Germinal center (tissue), 1 donor: Measurements from ENCODE around the gene AGAP4.
"Not testable (repeated sequence)": the region's sequence is repeated elsewhere in the genome, so short reads cannot be mapped to it uniquely, and the experiment has no call there.

Experiments used
- DNase-seq: peaks from one replicate; pipeline ENCODE4 v3.0.0; 2012; ENCODE audit warnings: mixed read lengths, low spot score

Gene AGAP4

DNA sequence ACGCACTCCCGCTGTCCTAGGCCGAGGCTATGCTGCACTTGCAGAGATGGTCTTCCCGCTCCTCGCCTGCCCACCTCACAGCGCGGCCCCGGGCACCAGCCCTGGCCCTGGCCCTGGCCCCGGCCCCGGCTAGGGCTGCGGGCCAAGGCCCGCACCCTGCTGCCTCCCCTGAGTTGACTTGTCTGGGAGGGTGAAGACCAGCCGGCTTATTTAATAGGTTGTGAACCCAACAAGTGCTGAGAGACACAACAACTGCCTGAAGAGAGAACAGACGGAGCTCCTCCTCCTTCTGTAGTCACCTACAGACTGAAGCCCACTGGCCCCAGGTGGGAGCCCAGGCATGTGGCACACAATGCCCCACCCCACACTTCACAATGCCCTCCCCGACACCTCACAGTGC is at the start of gene AGAP4:
AGAP4 (minus strand) TSS at position 101 of the 400 bp plus-strand sequence. CDS start 153 bp downstream, outside the sequence.
- not testable (repeated sequence) for DNase-seq

DNA sequence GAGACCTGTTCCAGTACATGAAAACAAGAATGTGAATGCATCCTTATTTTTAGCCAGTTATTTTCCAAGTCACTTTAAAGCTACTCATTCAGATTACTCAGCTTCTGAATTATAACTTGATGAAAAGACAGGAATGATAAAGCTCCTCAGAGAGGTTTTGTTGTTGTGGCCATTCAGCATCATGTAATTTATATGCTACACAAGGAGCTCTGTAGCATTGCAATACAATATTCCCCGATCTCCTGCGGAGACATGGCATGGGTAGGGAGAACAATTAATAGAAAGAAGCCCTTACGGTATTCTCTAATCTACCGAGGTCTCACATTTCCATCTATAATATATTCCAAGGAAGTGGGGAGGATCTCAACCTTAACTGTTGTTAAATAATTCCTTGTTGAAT is 43.4 kb upstream of the AGAP4 start:
- DNase-seq: not testable (repeated sequence)

DNA sequence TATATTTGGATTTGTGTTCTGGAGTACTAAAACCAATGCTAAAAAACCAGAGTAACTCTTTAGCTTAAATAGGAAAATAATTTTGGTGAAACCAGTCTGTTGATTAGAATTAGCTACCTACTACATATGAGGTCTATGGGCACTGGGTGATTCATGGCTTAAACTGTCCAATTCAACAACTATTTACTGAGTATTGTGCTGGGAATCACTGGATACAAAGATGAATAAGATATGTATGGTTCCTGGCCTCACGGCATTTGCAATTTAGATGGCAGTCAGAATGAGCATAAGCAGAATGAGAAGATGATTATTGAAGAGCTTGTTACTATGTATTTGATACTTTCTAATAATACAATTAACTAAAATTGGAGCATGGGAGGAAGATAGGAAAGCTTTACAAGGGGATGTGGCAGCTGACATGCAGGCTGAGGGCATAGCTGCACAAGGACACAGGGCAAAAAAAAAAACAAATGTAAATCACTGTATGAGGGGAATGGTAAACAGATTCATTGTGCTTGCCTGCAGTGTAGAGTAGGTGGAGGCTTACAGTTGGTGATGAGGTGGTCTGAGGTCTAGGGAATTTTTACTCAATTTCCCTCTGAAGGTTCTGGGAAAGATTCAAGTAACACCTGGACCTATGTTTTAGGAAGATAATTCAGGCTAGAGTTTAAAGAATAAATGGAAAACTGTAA is 42.4 kb upstream of the AGAP4 start:
- not testable (repeated sequence) for DNase-seq

DNA sequence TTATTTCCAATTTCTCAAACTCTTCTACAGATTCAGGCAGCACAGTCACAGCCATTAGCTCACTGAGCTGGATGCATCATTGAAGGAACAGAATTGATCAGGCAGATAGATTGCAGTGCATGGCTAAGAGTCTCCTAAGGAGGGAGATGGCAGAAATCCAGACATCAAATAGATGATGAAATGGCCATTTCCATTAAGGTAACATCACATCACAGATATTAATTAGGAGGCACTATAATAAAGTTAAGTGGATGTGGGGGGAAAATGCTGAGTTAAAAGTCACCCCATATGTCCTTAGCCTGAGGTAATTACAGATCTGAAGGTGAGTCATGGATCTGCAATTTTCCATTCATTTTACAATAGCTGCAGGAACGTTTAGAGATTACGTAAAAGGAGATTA is 35.6 kb upstream of the AGAP4 start:
- not testable (repeated sequence) for DNase-seq

DNA sequence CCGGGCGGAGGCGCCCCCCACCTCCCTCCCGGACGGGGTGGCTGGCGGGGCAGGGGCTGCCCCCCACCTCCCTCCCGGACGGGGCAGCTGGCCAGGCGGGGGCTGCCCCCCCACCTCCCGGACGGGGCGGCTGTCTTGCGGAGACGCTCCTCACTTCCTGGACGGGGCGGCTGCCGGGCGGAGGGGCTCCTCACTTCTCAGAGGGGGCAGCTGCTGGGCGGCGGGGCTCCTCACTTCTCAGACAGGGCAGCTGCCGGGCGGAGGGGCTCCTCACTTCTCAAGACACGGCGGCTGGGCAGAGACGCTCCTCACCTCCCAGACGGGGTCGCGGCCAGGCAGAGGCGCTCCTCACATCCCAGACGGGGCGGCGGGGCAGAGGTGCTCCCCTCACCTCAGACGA is 18.1 kb upstream of the AGAP4 start:
- DNase-seq: not testable (repeated sequence)

DNA sequence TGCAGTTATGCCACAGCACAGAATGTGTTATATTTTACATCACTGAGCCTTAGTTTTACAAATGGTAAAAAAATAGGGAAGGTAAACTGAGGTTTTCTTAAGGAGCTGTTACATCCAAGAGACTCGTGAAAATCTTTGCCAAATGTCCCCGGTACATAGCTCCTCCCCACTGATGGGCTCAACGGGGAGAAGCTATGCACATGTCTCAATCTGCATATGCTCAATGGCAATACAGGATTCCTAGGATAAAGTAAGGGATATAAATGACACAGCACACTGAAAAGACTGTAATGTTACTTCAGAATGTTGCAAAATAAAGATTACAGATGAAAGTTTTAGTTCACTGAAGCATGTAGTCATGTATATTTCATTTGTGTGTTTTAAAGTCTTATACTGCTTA is 17.0 kb upstream of the AGAP4 start:
- DNase-seq: not testable (repeated sequence)

DNA sequence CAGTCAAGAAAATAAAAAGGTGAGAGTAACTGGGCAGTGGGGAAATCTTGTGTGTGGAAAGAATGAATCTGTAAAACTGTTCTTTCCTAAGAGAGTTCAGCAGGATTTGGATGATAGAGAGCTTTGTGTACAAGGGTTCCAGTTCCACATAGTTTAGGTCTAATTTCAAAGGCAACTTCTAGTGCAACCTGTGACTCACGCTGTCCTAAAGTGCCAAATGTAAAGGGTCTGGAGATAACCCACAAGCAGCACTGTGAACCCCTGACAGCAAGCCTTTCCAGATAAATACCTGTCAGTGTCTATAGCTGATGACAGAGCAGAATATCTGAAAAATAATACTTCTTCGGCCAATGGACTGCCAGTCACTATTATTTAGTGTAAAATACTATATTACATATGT is 16.3 kb upstream of the AGAP4 start:
- DNase-seq: not testable (repeated sequence)

DNA sequence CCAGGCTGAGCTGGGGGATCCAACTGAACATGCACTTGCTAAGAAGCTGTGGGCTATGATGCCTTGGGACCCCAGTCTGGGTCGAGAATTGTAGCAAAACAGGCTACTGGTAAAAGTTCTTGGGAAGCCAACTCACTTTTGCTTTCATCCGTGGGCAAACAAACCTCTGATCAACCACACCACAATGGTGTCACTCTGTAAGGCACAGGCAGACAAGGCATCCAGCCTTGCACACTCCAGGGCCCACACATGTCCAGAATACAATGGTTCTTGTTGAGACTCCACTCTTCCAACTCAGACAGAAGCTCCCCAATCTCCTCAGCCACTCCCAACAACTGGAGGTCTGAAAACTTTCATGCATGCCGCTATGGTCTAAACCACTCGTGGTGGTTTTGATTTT is 10.6 kb upstream of the AGAP4 start:
- DNase-seq: not testable (repeated sequence)

DNA sequence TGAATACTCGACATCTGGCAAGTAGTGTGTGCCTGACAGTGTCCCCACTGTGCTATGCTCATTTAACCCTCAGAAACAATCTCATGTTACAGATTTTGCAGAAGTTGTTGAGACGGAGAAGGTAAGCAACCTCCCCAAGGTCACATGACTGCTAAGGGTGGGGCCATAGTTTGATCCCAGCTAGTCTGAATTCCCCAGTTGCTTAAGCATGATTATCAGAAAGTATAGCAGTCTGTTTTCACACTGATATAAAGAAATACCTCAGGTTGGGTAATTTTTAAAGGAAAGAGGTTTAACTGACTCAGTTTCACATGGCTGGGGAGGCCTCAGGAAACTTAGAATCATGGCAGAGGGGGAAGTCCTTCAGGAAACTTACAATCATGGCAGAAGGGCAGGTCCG is 1.2 kb upstream of the AGAP4 start:
- DNase-seq: not testable (repeated sequence)

DNA sequence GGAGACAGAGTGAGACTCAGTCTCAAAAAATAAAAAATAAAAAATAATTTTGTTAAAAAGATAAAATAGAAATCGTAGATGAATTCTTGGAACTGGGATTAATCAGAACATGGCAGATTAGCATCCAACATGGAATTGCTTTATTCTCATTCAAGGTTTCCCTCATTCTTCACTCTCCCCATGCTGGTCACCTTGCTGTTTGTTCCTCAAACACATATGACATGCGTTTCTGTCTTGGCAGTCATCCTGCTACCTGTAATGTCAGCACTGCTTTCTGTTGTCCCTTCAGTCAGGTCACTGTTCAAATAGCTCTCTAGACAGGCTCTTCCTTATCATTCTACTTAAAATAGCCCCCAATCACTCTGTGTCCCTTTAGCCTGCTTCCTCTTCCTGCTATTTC is 24.4 kb downstream of the AGAP4 start:
- DNase-seq: not testable (repeated sequence)

DNA sequence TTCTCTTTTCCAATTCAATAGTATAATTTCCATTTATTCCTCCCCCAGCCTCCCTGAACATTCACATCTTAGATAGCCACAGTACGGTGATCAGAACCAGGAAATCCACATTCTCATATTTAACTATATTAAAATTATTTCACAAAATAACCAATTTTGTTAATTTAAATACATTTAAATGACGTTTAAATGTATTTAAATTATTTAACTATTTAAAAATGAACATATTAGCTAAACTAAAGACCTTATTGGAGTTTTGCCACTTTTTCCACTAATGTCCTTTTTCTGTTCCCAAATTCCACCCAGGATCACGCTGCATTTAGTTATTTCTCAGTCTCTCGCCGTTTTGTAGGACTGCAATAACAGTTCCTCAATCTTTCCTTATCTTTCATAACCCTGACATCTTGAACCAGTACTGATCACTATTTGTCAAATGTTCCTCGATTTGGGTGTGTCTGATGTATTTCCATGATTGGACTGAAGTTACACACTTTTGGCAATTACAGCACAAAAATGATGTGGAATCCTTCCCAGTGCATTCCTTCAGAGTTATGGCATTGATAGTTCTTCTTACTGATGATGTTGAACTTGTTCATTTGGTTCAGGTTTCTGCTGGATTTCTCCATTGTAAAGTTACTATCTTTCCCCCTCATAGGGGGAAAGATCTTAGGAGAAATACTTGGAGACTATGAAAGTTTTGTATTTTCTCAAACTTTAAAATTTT is 27.0 kb downstream of the AGAP4 start:
- not testable (repeated sequence) for DNase-seq

DNA sequence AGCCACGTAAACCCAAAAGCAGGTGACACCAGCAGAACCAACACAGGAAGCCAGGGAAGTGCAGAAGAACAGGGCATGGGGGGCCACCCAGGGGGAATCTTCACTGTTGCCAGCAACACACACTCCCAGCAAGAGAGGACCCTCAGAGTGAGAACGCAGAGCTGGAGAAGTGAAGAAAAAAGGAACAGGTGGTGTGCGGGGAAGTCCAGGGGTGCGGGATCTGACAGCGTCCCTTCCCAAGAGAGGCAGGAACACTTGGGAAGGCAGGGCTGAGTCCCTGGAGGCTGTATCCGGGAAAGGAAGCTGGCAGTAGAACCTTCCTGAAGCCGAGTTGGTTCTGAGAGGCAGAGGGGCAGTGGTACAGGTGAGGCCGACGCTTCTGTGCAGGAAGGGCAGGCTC is 27.7 kb downstream of the AGAP4 start:
- no peak for DNase-seq

DNA sequence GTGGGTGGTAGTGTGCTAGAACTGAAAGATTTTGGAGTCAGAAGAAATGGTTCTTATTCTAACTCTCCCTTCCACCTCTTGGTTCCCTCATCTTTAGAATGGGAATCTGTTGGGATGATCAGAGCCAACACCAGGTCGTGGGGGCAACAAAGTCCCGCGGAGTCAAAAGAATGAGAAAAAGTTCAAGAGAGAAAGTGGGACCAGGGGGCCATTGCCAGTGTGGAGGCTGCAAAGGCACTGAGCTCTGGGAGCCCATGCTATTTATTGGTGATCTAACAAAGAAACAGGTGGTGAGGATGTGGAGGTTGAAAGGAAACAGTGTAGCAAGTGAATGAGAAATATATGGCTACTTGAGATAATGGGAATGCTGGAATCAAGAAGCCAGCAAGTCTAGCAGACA is 29.4 kb downstream of the AGAP4 start:
- no peak for DNase-seq

DNA sequence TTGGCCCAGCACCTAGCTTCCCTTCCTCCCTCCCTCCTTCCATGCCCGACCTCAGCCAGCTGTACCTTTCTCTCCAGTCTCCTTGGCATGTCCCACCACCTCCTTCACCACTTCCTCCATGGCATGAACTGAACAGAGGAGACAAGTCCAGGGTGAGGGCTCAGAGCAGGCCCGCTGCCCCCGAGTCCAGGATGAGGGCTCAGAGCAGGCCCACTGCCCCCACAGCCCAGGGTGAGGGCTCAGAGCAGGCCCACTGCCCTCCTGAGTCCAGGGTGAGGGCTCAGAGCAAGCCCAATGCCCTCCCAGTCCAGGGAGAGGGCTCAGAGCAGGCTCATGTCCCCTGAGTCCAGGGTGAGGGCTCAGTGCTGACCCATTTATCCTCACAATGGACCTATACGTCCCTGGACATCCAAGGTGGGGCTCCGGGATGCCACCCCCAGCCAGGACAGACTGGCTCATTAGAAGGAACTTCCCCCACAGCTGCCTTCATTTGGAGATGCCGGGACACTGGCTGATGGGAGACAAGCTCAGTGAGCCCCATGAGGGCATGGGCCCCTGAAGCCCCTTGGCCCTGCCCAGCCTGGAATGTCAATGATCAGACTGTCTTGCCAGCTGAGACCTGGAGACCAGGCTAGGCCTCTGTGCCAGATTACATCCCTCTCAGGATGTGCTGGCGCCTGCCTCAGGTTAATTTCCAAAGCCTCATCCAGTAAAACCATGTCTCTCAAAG is 30.0 kb downstream of the AGAP4 start:
- no peak for DNase-seq

DNA sequence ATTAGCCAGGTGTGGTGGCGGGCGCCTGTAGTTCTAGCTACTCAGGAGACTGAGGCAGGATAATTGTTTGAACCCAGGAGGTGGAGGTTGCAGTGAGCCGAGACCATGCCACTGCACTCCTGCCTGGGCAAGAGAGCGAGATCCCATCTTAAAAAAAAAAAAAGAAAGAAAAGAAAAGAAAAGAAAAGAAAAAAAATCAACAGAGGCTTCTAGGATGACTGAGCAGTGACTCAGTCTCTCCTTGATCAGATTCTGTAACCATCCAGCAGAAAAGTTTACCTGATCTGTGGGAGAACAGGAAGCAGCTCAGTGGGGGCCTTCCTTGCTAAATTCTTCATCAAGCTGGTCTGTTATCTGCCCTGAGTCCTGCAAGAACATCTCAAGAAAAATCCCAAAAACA is 33.2 kb downstream of the AGAP4 start:
- DNase-seq: not testable (repeated sequence)

DNA sequence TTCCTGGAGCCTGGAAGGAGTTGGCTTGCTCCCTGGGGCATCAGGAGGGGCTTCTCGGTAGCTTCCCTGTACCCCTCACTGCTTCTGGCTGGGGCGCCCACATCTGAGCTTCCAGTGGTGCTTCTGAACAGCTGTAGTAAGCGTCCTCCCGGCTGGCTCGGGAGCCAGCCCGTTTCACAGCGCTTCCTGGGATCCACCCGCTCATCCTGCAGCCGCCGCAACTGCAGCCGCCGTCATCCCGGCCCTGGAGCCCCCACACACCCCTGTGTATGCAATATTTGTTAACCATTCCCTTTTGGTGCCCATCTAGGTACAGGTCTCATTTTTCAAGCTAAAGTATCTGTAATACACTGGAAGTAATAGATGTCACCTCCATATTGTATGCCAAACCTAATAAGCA is 34.3 kb downstream of the AGAP4 start:
- not testable (repeated sequence) for DNase-seq

DNA sequence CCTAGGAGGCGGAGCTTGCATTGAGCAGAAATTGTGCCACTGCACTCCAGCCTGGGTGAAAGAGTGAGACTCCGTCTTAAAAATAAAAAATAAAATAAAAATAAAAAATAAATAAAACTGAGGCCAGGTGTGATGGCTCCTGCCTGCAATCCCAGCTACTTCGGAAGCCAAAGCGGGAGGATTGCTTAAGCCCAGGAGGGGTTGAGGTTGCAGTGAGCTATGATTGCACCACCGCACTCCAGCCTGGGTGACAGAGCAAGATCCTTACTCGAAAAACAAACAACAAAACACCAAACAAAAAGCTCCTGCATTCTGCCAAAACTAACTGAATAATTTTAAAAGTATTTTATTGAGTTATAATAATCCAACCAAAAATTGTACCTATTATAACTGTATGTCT is 36.2 kb downstream of the AGAP4 start:
- DNase-seq: no peak

DNA sequence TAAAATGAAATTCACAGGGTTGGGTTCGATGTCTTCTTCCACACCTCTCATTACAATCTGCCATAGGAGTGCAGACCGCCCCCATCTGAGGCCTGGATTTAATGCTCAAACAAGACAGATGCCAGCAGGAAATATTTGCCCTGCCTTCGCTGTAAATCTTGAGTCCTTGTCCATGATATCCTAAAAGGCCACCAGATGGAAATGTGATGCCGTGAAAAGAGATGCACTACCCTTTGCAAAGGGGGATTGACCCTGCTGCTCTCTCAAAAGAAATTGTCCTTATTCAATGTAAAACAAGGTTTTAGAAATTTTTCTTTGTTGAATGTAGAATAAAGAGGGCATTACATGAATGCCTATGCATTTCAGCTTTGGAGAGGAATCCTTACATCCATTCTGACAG is 37.5 kb downstream of the AGAP4 start:
- DNase-seq: no peak

DNA sequence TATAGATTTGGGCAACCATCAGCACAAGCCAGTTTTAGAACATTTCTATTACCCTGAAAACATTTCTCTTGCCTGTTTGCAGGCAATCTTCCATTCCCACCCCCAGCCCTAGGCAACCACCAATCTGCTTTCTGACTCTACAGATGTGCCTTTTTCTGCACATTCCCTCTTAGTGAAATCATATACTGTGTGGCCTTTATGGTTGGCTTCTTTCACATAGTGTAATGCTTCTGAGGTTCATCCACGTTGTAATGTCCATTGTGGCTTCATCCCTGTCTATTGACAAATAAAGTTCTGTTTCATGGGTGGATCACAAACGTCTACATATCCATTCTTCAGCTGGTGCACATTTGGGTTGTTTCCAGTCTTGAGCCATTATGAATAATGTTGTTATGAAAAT is 42.3 kb downstream of the AGAP4 start:
- not testable (repeated sequence) for DNase-seq

DNA sequence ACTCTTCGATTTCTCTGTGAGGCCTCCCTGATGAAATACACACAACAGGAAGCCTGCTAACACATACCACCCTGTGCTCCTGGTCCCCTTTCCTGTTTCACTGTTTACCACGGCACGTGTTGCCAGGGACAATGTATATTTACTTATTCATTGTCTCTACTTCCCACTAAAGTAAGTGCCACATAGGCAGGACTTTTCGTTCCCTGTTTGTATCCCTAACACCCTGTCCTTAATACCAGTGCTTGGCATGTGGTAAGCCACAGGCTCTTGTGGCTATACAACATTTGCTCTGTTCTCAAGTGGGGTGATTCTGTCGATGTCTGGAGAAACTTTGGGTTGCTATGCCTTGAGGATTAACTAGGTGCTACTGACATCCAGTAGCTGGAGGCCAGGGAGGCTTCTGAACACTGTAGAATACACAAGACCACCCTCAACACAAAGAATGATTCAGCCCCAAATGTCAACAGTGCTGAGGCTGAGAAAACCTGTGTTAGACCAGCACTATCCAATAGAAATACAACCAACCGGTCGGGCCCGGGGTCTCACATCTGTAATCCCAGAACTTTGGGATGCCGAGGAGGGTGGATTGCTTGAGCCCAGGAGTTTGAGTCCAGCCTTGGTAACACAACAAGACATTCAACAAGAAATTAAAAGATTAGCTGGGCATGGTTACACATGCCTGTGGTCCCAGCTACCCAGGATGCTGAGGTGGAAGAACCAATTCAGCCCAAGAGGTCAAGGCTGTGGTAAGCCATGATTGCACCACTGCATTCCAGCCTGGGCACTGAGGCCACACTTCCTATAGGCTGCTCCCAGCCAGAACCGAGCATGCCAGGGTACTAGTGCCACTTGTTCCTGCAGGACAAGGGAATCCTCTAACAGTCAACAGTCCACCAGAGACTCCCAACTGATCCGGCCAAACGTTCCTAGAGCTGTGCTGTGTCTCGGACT is 44.0 kb downstream of the AGAP4 start:
- DNase-seq: not testable (repeated sequence)

DNA sequence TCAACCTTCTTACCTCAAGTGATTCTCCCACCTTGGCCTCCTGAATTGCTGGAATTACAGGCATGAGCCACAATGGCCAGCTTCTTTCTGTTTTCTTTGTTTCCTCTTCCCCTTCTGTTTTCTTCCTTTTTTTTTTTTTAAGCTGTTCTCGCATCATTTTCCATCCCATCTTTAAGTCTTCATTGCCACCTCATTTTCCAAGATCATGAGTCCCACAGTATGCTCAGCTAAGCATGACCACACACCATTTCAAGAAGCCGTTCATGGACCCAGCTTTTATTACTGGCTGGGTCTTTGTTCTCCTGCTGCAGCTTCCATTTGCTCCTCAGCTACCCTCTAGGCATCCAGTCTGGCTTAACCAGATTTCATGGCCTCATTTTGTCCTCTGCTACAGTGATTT is 52.5 kb downstream of the AGAP4 start:
- not testable (repeated sequence) for DNase-seq
